Kidney (tissue), 14 donors: ENCODE results near the gene ZSCAN5A. TPM values are rescaled to one million over a fixed set of nuclear protein-coding genes. Genes with fewer than 3 reads are reported as not detected.

Experiments
- DNase-seq, 5 donors: peaks; one replicate each; pipeline ENCODE4 v3.0.0-alpha.2; 2013 to 2020
- FAIRE-seq: peaks from 2 replicates; lab custom pipeline; 2012; peaks lifted over from hg19 to GRCh38; lab: Jason Lieb, UNC
- H3K27ac ChIP-seq, 2 donors: one replicate each; pipeline ENCODE4 v1.7.0; 2013; ENCODE audit warnings: low read depth in 2 of 2, low read length in 2 of 2, inconsistent platforms in 1 of 2
- H3K27me3 ChIP-seq: one replicate; pipeline ENCODE4 v1.7.1; 2013; ENCODE audit warnings: low read length, inconsistent platforms; ENCODE audit not compliant: control insufficient read depth, insufficient read depth
- H3K36me3 ChIP-seq, 3 donors: one replicate each; pipeline versions ENCODE4 v1.7.0 to v1.7.1; 2013; ENCODE audit warnings: low read length in 3 of 3, control low read depth in 1 of 3, inconsistent platforms in 1 of 3; ENCODE audit not compliant: insufficient read depth in 3 of 3, control insufficient read depth in 2 of 3
- H3K4me1 ChIP-seq, 3 donors: one replicate each; pipeline versions ENCODE4 v1.7.0 to v1.7.1; 2013; ENCODE audit warnings: low read length in 3 of 3, inconsistent platforms in 1 of 3, low read depth in 1 of 3; ENCODE audit not compliant: control insufficient read depth in 2 of 3, insufficient read depth in 2 of 3
- H3K4me3 ChIP-seq, 3 donors: one replicate each; pipeline versions ENCODE4 v1.7.0 to v1.8.1; 2013; ENCODE audit warnings: low read length in 3 of 3, control low read depth in 1 of 3, inconsistent platforms in 1 of 3
- H3K9ac ChIP-seq, 3 donors: one replicate each; pipeline versions ENCODE4 v1.7.0 to v1.7.1; 2013; ENCODE audit warnings: low read length in 3 of 3, control low read depth in 1 of 3, inconsistent platforms in 1 of 3
- H3K9me3 ChIP-seq, 3 donors: one replicate each; pipeline versions ENCODE4 v1.7.0 to v1.7.1; 2013; ENCODE audit warnings: low read length in 3 of 3, control low read depth in 1 of 3, inconsistent platforms in 1 of 3; ENCODE audit not compliant: control insufficient read depth in 2 of 3, insufficient read depth in 1 of 3
- intact Hi-C: fragments of 100-400 bp; cut with DNase I; formaldehyde crosslinking; loops from one replicate; pipeline ENCODE4 v1.11.1; 2022
- polyA plus RNA-seq: library from polyadenylated mRNA; stranded (reverse); fragments of 350-450 nt; fragmentation: Illumina TruSeq; extraction: RNeasy Lipid Tissue Mini Kit (QIAGEN cat#74804); gene quantifications from one replicate; pipeline ENCODE4 v1.2.3, GENCODE V29; 2014; ENCODE audit warnings: low read depth, low replicate concordance; ENCODE audit not compliant: insufficient read depth
- total RNA-seq: library from RNA; stranded (reverse); fragmentation: NEBNext Ultra II Directional; extraction: Animal tissue kit (Norgen Biotek cat#: 25700); gene quantifications from one replicate; pipeline ENCODE4 v1.2.1, GENCODE V29; 2021
- TF ChIP-seq, protein P1 (sequence below): IDR thresholded peaks from 3 replicates; pipeline ENCODE4 v1.5.1; 2012; ENCODE audit warnings: mild to moderate bottlenecking, moderate library complexity, borderline replicate concordance; ENCODE audit not compliant: insufficient read depth; ENCODE audit errors: extremely low read depth
- donor health status: control.
- donor health status: control.
- donor health status: control.
- donor health status: control.
- donor health status: control.
- donor health status: DM: yes; HTN: yes; CAD: no.
- donor health status: Normal renal cell carcinoma (clear cell type).

Gene ZSCAN5A
- total and polyA plus RNA-seq, 2 donors from 2014 or later = 11.9 to 18.1 TPM

DNA sequence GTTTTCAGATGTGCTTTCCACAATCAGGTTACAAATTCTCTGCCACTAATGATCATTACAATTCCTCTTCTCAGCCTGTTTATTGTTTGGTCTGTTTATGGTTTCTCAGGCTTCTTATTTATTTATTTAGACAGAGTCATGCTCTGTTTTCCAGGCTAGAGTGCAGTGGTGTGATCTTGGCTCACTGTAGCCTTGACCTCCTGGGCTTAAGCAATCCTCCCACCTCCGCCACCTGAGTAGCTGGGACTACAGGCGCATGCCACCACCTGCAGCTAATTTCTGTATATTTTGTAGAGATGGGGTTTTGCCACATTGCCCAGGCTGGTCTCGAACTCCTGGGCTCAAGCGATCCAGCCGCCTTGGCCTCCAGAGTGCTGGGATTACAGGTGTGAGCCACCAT, 2.1 kb upstream of the ZSCAN5A start:
- FAIRE-seq = no peak
- no peak overlapping the region for H3K27ac ChIP-seq

GRCh38 chr19:56315077-56315828, 614 bp upstream of the ZSCAN5A start:
- H3K9ac ChIP-seq = peak overlapping the region; percentile 88 to 97 (median 94)
- peak overlapping the region; percentile 97 to 99 (median 99) for H3K4me3 ChIP-seq
- TF ChIP-seq, protein P1, sequence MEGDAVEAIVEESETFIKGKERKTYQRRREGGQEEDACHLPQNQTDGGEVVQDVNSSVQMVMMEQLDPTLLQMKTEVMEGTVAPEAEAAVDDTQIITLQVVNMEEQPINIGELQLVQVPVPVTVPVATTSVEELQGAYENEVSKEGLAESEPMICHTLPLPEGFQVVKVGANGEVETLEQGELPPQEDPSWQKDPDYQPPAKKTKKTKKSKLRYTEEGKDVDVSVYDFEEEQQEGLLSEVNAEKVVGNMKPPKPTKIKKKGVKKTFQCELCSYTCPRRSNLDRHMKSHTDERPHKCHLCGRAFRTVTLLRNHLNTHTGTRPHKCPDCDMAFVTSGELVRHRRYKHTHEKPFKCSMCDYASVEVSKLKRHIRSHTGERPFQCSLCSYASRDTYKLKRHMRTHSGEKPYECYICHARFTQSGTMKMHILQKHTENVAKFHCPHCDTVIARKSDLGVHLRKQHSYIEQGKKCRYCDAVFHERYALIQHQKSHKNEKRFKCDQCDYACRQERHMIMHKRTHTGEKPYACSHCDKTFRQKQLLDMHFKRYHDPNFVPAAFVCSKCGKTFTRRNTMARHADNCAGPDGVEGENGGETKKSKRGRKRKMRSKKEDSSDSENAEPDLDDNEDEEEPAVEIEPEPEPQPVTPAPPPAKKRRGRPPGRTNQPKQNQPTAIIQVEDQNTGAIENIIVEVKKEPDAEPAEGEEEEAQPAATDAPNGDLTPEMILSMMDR = no peak
- peak overlapping the region; percentile 98 to 99 for H3K27ac ChIP-seq
- peaks cover 3 to 18% (median 6%) of the 10 kb centered on the region in 3 donors for H3K4me1 ChIP-seq
- intact Hi-C loops = no loop called here
- peak; percentile 51 for FAIRE-seq
- no peaks in the 10 kb centered on the region for H3K9me3 ChIP-seq
- no peaks in the 10 kb centered on the region for H3K27me3 ChIP-seq
- DNase-seq = peak; percentile 97 to 99 (median 98)
- peaks cover 0 to 8% (median 2%) of the 10 kb centered on the region in 3 donors for H3K36me3 ChIP-seq

More for the DNA sequence above, 2.1 kb upstream of the ZSCAN5A start:
- intact Hi-C loops = no loop called here
- Histone ChIP-seq H3K4me3 (no peak overlapping the region), H3K4me1 (peaks cover 3 to 18% (median 6%) of the 10 kb centered on the region in 3 donors), H3K9me3 (no peaks in the 10 kb centered on the region), H3K27me3 (no peaks in the 10 kb centered on the region), H3K36me3 (peaks cover 0 to 6% (median 2%) of the 10 kb centered on the region in 3 donors), H3K9ac (no peak overlapping the region)
- TF ChIP-seq, protein P1 = no peak
- peak in 1 of 5 donors; percentile 41 for DNase-seq

DNA sequence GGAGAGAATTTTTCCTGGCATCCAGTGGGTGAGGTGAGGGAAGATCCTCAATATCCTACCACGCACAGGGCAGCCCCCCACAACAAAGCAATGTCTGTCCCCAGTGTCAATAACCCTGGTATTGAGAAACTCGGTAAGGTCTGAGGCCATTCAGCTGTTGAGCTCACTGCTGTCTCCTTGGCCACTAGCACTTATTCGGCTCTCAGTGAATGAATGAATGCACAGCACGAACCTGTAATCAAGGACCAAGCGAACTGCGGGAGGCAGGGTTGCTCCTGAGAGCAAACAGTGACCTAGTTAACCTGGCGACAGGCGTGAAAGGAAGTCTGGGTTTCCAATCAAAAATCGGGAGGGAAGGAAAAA, 640 bp downstream of the ZSCAN5A start:
- DNase-seq (no peak), FAIRE-seq (no peak)
- peaks cover 3 to 18% (median 6%) of the 10 kb centered on the region in 3 donors for H3K4me1 ChIP-seq
- H3K27me3 ChIP-seq = no peaks in the 10 kb centered on the region
- TF ChIP-seq, protein P1 = no peak
- H3K4me3 ChIP-seq = peak overlapping the region; percentile 97 to 99 (median 99)
- intact Hi-C loops = no loop called here
- peak overlapping the region; percentile 88 to 97 (median 94) for H3K9ac ChIP-seq
- H3K27ac ChIP-seq = peak overlapping the region; percentile 98 to 99
- peaks cover 0 to 8% (median 2%) of the 10 kb centered on the region in 3 donors for H3K36me3 ChIP-seq
- H3K9me3 ChIP-seq = no peaks in the 10 kb centered on the region
